Kasumi-1 (cell line): ENCODE data around the gene PCK2.

Source experiments
- DNase-seq, 2 experiments: peaks; one replicate each; lab custom pipeline; 2025; lab: John Stamatoyannopoulos, UW

PCK2 gene

GRCh38 chr14:24136684-24137528 lies 42.8 kb downstream of the PCK2 start:
- DNase-seq: no peak

DNA sequence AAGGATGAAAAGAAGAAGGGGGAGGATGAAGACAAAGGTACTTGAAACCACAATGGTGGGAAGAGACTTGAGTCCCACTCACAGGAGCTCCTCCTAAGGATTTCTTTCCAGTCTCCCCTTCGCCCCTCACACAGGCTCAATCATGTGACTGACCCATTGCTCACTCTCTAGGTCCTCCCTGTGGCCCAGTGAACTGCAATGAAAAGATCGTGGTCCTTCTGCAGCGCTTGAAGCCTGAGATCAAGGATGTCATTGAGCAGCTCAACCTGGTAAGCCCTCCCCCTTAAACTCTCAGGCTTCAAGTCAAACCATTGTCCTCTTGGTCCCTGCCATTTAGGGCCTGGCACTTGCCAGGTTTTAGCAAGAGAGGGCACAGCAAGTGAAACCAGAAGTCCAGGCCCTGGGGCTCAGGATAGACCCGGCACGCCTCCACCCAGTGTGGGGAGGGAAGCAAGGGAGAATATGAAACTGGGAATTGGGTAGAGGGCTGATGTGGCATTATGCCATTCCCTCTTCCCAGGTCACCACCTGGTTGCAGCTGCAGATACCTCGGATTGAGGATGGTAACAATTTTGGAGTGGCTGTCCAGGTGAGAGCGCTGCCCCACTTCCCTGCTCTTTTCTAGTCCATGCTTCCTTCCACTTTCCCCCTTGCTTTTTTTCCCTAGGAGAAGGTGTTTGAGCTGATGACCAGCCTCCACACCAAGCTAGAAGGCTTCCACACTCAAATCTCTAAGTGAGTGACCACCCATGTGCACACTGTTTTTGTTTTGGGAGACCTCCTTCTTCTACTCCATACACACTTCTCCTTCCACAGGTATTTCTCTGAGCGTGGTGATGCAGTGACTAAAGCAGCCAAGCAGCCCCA lies 43.7 kb downstream of the PCK2 start:
- DNase-seq: no peak

DNA sequence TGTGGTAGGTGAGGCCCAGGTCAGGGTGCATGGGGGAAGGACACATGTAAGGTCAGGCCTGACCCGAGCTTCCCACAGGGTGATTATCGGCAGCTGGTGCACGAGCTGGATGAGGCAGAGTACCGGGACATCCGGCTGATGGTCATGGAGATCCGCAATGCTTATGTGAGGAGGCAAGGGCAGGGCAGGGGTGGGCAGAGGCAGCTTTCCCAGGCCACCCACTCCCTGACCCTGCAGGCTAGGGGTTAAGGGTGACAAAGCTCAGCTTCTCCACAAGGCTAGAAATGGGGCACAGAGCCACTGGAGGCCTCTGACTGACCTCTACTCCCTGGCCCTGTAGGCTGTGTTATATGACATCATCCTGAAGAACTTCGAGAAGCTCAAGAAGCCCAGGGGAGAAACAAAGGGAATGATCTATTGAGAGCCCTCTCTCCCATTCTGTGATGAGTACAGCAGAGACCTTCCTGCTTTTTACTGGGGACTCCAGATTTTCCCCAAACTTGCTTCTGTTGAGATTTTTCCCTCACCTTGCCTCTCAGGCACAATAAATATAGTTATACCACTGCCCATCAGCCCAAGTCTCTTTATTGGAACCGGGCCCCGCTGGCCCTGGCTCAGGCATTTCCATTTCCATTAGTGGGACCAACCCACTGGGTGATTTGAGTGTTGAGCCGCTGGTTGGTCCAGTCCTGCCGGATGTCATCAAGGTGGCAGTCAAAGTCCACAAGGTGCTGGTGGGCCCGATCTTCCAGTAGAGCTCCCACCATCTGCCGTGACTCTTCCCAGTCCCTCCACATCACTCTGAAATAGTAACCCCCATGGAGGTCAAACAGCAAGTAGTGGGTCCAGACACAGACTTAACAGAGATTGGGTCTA lies 44.5 kb downstream of the PCK2 start:
- no peak for DNase-seq

GRCh38 chr14:24139272-24139934 lies 45.3 kb downstream of the PCK2 start:
- DNase-seq: no peak

GRCh38 chr14:24141097-24141880 lies 47.2 kb downstream of the PCK2 start, which contains the start of gene EMC9:
Gene EMC9, minus strand, starts transcription at chr14:24141591. Its CDS starts 287 bp downstream, at chr14:24141304.
- DNase-seq: peak; percentile 99

DNA sequence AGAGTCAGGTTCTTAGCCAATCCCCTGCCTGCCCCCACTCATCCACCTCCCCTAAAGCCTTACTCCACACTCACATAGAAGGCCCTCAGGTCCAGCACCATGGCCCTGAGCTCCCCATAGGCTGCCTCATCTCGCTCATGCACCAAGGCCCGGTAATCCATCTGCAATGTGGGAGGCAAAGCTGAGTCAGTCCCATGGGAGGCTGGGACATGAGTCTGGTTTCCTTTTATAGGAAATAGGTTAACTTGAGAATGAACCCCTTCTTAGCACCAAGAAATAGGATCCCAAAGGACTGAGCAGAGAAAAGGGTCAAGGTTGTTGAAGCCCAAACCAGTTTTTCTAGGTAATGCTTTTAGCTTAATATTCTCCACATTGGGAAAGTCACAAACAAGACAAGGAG lies 49.4 kb downstream of the PCK2 start:
- no peak for DNase-seq

- no peak for DNase-seq
Measured at GRCh38 chr14:24144451-24144850, 50.3 kb downstream of the PCK2 start.

DNA sequence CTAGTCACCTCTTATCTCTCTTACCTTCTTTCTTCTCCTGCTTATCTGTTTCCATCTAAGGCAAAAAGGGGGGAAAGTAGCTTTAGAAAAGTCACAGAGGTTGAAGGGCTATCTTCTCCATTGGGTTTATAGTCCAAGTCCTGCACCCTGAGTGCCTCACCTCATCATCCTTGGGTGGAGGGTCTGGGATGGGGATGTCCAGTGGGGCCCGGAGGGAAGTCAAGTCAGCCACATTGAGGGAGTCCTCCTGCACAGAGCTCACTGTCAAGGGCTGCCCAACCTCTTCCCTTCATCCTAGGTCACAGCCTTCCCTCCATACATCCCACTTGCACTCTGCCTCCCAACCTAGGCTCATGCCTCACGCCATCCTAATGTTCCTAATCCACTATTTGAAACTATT lies 51.1 kb downstream of the PCK2 start:
- no peak for DNase-seq

DNA sequence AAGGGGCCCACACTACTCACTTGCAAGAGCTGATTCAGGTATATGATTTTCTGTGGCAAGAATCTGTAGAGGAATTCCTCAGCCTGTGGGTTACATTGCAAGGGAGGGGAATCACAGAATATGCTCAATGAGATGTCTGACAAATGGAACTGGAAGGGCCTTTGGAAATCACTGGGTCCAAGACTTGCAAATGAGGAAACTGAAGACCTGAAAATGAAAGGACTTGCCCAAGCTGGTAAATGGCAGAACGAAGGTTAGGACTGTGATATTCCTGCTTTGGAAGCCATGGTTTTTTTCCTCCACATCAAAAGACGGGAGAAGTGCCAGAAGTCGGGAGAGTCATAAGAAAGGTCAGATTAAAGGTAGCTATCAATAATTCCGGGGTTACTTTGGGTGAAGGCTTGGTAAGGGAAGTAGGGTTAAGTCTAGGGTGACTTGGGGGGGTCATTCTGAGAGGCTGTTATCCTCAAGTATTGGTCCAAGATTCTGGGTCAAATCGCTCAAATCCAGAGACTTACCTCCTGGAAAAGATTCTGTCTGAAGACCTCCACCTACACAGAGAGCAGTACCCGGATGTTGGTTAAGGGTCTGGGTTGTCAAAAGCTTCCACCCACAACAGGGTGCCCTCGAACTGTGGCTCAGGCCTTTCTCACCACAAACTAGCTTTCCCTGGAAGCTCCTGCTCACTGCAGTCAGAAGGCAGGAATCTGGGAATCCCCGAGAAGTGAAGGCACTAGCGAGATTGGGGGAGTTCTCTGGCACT lies 51.8 kb downstream of the PCK2 start:
- DNase-seq: peak; percentile 8 to 26

DNA sequence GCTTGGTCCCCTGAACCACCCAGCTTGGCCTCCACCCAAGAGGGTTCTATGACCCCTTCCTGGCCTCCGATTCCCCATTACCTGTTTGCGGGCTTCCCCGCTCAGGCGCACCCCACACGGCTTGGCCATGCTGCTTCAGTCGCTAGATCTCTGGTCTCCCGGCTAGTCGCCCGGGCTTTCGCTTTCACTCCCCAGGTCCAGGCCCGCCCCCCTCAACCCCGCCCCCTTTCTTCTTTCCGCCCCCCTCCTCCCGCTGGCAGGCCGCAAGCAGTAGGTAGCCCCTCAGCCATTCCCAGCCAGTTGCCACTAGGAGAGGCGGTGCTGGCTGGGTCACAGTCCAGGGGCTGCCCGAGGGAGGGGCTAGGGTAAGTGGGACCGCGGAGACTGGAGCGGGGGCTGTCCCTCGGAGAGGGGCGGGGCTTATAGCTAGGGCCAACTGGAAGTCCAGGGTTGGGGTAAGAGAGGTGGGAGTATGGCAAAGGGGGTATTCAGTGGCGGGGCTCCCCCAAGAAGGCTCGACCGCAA lies 52.4 kb downstream of the PCK2 start, which contains the start of gene PSME2:
Gene PSME2, minus strand, starts transcription at position 158 of the 525 bp plus-strand sequence. Its CDS starts 29 bp downstream, at position 129.
- peak; percentile 98 for DNase-seq

GRCh38 chr14:24146978-24147760 lies 53.1 kb downstream of the PCK2 start, which contains the start of gene RNF31:
Gene RNF31, plus strand, starts transcription at chr14:24147498. Its CDS starts 201 bp downstream, at chr14:24147699.
- DNase-seq: peak; percentile 99

DNA sequence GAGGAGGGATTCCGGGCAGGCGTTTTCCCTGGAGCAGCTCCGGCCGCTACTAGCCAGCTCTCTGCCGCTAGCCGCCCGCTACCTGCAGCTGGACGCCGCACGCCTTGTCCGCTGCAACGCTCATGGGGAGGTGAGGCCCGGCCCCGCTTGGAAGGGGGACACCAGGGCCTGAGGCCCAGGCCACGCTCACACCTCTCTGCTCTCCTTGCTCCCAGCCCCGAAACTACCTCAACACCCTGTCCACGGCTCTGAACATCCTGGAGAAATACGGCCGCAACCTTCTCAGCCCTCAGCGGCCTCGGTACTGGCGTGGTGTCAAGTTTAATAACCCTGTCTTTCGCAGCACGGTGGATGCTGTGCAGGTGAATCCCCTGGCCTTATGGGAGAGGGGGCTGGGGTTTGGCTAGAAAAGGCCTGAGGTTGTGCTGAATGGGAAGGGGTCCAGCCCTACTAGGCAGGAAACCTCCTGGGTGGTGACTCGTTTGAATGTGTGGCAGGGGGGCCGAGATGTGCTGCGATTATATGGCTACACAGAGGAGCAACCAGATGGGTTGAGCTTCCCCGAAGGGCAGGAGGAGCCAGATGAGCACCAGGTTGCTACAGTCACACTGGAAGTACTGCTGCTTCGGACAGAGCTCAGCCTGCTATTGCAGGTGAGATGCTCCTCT lies 53.8 kb downstream of the PCK2 start:
- DNase-seq: peak in 1 of 2 experiments; percentile 7

DNA sequence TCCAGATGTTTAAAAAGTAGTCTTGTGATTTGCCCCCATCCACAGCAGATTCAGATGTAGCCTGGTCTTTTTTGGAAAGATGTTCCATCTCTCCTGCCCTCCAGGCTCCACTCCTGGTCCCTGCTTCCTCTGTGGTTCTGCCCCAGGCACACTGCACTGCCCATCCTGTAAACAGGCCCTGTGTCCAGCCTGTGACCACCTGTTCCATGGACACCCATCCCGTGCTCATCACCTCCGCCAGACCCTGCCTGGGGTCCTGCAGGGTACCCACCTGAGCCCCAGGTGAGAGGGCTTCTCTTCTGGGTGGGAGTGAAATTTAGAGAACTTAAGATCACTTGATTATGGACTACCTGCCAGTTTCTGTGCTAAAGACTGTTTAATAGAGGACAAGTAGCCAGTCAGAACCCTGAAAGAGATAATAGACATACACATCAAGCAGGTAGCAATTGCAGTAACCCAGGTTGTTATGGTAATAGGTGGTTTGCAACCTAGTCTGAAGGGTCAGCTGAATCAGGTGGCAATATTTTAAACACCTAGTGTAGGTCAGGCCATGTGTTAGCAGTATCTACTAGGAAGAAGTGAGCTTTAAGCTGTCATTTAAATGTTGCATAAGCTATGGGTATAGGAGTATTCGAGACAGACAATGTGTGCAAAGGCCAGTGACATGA lies 55.3 kb downstream of the PCK2 start:
- DNase-seq: no peak

DNA sequence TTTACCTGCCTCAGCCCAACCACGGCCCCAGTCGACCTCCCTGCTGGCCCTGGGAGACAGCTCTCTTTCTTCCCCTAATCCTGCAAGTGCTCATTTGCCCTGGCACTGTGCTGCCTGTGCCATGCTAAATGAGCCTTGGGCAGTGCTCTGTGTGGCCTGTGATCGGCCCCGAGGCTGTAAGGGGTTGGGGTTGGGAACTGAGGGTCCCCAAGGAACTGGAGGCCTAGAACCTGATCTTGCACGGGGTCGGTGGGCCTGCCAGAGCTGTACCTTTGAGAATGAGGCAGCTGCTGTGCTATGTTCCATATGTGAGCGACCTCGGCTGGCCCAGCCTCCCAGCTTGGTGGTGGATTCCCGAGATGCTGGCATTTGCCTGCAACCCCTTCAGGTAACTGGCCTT lies 56.0 kb downstream of the PCK2 start:
- no peak for DNase-seq

DNA sequence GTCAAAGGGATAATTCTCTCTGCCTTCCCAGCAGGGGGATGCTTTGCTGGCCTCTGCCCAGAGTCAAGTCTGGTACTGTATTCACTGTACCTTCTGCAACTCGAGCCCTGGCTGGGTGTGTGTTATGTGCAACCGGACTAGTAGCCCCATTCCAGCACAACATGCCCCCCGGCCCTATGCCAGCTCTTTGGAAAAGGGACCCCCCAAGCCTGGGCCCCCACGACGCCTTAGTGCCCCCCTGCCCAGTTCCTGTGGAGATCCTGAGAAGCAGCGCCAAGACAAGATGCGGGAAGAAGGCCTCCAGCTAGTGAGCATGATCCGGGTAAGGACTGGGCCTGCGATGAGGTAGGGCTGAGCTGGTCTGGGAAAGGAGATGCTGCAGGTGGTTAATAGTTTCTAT lies 56.5 kb downstream of the PCK2 start:
- no peak for DNase-seq

DNA sequence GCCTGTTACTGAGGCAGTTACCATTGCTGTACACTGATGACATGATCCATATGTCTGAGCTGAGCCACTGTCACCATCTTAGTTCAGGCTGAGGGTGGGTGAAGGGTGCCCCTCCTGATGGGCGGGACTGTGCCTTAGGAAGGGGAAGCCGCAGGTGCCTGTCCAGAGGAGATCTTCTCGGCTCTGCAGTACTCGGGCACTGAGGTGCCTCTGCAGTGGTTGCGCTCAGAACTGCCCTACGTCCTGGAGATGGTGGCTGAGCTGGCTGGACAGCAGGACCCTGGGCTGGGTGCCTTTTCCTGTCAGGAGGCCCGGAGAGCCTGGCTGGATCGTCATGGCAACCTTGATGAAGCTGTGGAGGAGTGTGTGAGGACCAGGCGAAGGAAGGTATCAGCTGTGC lies 56.9 kb downstream of the PCK2 start:
- no peak for DNase-seq

DNA sequence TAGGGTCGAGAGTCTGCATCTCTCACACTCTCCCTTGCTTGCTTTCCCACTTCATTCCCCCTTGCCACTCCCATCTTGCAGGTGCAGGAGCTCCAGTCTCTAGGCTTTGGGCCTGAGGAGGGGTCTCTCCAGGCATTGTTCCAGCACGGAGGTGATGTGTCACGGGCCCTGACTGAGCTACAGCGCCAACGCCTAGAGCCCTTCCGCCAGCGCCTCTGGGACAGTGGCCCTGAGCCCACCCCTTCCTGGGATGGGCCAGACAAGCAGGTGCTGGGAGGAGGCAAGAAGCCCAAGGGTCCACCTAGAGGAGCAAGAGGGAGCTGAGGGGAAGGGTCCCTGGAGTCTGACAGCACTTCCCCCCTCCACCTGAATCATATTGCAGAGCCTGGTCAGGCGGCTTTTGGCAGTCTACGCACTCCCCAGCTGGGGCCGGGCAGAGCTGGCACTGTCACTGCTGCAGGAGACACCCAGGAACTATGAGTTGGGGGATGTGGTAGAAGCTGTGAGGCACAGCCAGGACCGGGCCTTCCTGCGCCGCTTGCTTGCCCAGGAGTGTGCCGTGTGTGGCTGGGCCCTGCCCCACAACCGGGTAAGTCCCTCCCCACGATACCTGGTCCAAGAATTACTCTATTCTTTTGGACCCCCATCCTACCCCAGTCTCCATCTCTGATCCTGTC lies 57.4 kb downstream of the PCK2 start:
- no peak for DNase-seq
